HepG2 (cell line): ENCODE data around the gene SF3A2.

Source experiments
- ETV6 ChIP-seq: sonication (generic); formaldehyde crosslinking; conservative IDR thresholded peaks from 2 replicates; pipeline ENCODE4 v1.4.0; 2020; ENCODE audit warnings: missing genetic modification reagents
- ZNF335 ChIP-seq: sonication (generic); formaldehyde crosslinking; IDR thresholded peaks from 2 replicates; pipeline ENCODE4 v1.4.0; 2020; ENCODE audit warnings: missing genetic modification reagents

- no peak for TF ChIP-seq ZNF335 (CRISPR knock-in tag)
- TF ChIP-seq ETV6 (CRISPR knock-in tag): no peak
These were observed 49.5 kb upstream of the SF3A2 start for GRCh38 chr19:2187159-2187558.
